ENCODE measurements around the gene PDCD1LG2. TPM values are rescaled to one million over a fixed set of nuclear protein-coding genes. Genes with fewer than 3 reads are reported as not detected.
A peak's percentile ranks its signal among the peaks of the same experiment; 100 is the strongest.
"Not testable (repeated sequence)": the region's sequence is repeated elsewhere in the genome, so short reads cannot be mapped to it uniquely, and the experiment has no call there.

The PDCD1LG2 gene
- total and polyA plus RNA-seq, 4 donors = 0.46 to 2.5 (median 1.3) TPM

DNA sequence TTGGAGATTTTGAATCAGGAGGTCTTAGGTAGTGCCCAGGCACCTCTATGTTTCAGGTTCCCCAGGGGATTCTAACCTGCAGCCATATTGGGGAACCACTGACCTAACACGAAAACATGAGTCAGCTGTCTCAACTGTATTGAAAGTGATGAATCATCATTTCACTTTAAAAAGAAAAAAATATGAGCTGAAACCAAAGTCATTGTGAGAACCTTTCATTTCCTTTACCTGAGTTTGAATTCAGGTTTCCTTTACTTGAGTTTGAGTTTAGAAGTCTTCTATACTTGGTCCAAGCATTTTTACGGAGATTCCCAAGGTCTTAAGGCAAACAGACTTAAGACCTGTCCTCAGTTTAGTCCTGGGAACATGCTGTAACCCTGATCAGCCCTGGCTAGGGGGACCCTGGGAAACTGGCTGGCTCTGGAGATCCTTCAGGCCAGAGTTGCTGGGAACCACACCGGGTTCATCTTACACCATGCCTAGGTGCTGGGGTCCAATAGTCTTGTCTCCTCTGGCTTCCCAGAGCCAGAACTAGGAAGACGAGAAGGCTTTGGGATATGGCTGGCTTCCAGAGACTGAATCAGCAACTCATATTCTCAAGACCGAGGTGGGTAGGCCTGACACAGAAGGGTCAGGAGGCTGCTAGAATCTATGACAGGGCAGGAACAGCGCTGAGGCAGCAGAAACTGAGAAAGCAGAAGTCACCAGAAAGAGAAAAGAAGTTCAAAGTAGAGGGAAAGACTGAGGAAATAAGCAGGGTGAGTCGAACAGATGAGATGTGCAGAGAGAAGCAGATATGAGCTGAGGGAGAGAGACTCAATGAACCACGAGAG lies 16.4 kb upstream of the PDCD1LG2 start:
- H3K4me3 ChIP-seq (ENCODE audit: low read depth in 1 of 3, low read length in 3 of 3) = no peak overlapping the region
- peak overlapping the region in 1 of 2 donors; percentile 2 for H3K27ac ChIP-seq (ENCODE audit: low read depth in 1 of 2, low read length in 2 of 2)
- H3K9me3 ChIP-seq (ENCODE audit: control insufficient read depth in 4 of 4, low read length in 3 of 4) = no peaks in the 10 kb centered on the region
- H3K27me3 ChIP-seq (ENCODE audit: control insufficient read depth in 4 of 4, insufficient read depth in 4 of 4, low read length in 3 of 4) = no peaks in the 10 kb centered on the region
- no peak overlapping the region for H3K9ac ChIP-seq (ENCODE audit: low read depth in 1 of 2, low read length in 2 of 2)
- no peak for DNase-seq (ENCODE audit: low spot score)
- WGBS = 70% methylated on average over 8 of the region's 8 CpGs
- no peaks in the 10 kb centered on the region for H3K4me1 ChIP-seq (ENCODE audit: control insufficient read depth in 4 of 4, insufficient read depth in 4 of 4, low read length in 3 of 4)
- TF ChIP-seq, protein P1, sequence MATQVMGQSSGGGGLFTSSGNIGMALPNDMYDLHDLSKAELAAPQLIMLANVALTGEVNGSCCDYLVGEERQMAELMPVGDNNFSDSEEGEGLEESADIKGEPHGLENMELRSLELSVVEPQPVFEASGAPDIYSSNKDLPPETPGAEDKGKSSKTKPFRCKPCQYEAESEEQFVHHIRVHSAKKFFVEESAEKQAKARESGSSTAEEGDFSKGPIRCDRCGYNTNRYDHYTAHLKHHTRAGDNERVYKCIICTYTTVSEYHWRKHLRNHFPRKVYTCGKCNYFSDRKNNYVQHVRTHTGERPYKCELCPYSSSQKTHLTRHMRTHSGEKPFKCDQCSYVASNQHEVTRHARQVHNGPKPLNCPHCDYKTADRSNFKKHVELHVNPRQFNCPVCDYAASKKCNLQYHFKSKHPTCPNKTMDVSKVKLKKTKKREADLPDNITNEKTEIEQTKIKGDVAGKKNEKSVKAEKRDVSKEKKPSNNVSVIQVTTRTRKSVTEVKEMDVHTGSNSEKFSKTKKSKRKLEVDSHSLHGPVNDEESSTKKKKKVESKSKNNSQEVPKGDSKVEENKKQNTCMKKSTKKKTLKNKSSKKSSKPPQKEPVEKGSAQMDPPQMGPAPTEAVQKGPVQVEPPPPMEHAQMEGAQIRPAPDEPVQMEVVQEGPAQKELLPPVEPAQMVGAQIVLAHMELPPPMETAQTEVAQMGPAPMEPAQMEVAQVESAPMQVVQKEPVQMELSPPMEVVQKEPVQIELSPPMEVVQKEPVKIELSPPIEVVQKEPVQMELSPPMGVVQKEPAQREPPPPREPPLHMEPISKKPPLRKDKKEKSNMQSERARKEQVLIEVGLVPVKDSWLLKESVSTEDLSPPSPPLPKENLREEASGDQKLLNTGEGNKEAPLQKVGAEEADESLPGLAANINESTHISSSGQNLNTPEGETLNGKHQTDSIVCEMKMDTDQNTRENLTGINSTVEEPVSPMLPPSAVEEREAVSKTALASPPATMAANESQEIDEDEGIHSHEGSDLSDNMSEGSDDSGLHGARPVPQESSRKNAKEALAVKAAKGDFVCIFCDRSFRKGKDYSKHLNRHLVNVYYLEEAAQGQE (IDR thresholded peaks at IDR 0.05) = no peak
- H3K36me3 ChIP-seq (ENCODE audit: control insufficient read depth in 4 of 4, insufficient read depth in 3 of 4, low read depth in 1 of 4, low read length in 3 of 4) = no peaks in the 10 kb centered on the region

DNA sequence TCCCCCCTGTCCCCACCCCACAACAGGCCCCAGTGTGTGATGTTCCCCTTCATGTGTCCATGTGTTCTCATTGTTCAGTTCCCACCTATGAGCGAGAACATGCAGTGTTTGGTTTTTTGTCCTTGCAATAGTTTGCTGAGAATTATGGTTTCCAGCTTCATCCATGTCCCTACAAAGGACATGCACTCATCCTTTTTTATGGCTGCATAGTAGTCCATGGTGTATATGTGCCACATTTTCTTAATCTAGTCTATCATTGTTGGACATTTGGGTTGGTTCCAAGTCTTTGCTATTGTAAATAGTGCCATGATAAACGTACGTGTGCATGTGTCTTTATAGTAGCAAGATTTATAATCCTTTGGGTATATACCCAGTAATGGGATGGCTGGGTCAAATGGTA lies 15.6 kb upstream of the PDCD1LG2 start:
- not testable (repeated sequence) for H3K36me3 ChIP-seq (ENCODE audit: control insufficient read depth in 4 of 4, insufficient read depth in 3 of 4, low read depth in 1 of 4, low read length in 3 of 4); H3K4me1 ChIP-seq (ENCODE audit: control insufficient read depth in 4 of 4, insufficient read depth in 4 of 4, low read length in 3 of 4); H3K9ac ChIP-seq (ENCODE audit: low read depth in 1 of 2, low read length in 2 of 2); H3K9me3 ChIP-seq (ENCODE audit: control insufficient read depth in 4 of 4, low read length in 3 of 4); DNase-seq (ENCODE audit: low spot score); H3K4me3 ChIP-seq (ENCODE audit: low read depth in 1 of 3, low read length in 3 of 3); H3K27ac ChIP-seq (ENCODE audit: low read depth in 1 of 2, low read length in 2 of 2); H3K27me3 ChIP-seq (ENCODE audit: control insufficient read depth in 4 of 4, insufficient read depth in 4 of 4, low read length in 3 of 4)
- WGBS = 74% methylated on average over 3 of the region's 3 CpGs

DNA sequence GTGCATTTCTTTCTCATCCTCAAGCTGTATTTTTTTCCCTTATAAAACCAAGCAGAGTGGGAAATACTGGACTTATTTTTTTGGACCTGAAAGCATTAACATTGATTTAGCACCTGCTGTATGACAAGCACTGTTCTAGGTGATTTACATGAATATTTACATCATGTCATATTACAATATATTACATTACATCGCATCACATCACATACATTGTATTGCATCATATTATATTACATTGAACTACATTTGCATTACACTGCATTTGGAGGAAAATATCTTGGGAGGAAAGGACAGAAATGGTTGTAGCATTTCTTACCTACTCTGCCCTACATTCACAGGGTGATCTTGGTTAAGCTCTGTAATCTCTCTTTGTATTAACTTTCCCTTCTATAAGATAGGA lies 11.2 kb upstream of the PDCD1LG2 start:
- Histone ChIP-seq H3K36me3 (ENCODE audit: control insufficient read depth in 4 of 4, insufficient read depth in 3 of 4, low read depth in 1 of 4, low read length in 3 of 4) (no peaks in the 10 kb centered on the region), H3K4me1 (ENCODE audit: control insufficient read depth in 4 of 4, insufficient read depth in 4 of 4, low read length in 3 of 4) (no peaks in the 10 kb centered on the region), H3K9me3 (ENCODE audit: control insufficient read depth in 4 of 4, low read length in 3 of 4) (no peaks in the 10 kb centered on the region), H3K4me3 (ENCODE audit: low read depth in 1 of 3, low read length in 3 of 3) (no peak overlapping the region), H3K27me3 (ENCODE audit: control insufficient read depth in 4 of 4, insufficient read depth in 4 of 4, low read length in 3 of 4) (peaks cover 0 to 4% (median 0%) of the 10 kb centered on the region in 4 donors), H3K27ac (ENCODE audit: low read depth in 1 of 2, low read length in 2 of 2) (no peak overlapping the region), H3K9ac (ENCODE audit: low read depth in 1 of 2, low read length in 2 of 2) (no peak overlapping the region)
- no peak for DNase-seq (ENCODE audit: low spot score)
- 91% methylated on average over 1 of the region's 1 CpG for WGBS
- no peak for TF ChIP-seq GABPA (IDR thresholded peaks at IDR 0.05 in 1 of 2, conservative IDR thresholded peaks at IDR 0.05 in 1 of 2)
- no peak for TF ChIP-seq SP1 (IDR thresholded peaks at IDR 0.05)
- TF ChIP-seq HNF4A (conservative IDR thresholded peaks at IDR 0.05) = no peak
- TF ChIP-seq, protein P2, sequence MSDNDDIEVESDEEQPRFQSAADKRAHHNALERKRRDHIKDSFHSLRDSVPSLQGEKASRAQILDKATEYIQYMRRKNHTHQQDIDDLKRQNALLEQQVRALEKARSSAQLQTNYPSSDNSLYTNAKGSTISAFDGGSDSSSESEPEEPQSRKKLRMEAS (IDR thresholded peaks at IDR 0.05) = no peak
- no peak for TF ChIP-seq YY1 (IDR thresholded peaks at IDR 0.05)
- TF ChIP-seq, protein P3, sequence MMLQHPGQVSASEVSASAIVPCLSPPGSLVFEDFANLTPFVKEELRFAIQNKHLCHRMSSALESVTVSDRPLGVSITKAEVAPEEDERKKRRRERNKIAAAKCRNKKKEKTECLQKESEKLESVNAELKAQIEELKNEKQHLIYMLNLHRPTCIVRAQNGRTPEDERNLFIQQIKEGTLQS (IDR thresholded peaks at IDR 0.05) = no peak
- no peak for TF ChIP-seq EGR1 (IDR thresholded peaks at IDR 0.05; ENCODE audit: low read depth in 2 of 2)
